Keratinocyte (primary cell): ENCODE results near the gene TIPRL. TPM values are rescaled to one million over a fixed set of nuclear protein-coding genes. Genes with fewer than 3 reads are reported as not detected.

ENCODE experiments used
- DNase-seq: peaks from one replicate; pipeline ENCODE4 v3.0.0-alpha.2; 2011; ENCODE audit warnings: low read depth, missing footprints, low spot score
- FAIRE-seq: peaks from 2 replicates; lab custom pipeline; 2011; peaks lifted over from hg19 to GRCh38; lab: Jason Lieb, UNC
- H2AFZ ChIP-seq: 2 replicates; pipeline ENCODE4 v1.6.0; 2012; ENCODE audit warnings: low read length, control low read depth, inconsistent platforms; ENCODE audit not compliant: control insufficient read depth
- H3K27ac ChIP-seq: 2 replicates; pipeline ENCODE4 v1.5.1; 2011; ENCODE audit warnings: low read length; ENCODE audit not compliant: control insufficient read depth, insufficient read depth
- H3K27me3 ChIP-seq: 3 replicates; pipeline ENCODE4 v1.6.0; 2011; ENCODE audit warnings: low read length; ENCODE audit not compliant: control insufficient read depth, insufficient read depth; ENCODE audit errors: extremely low read depth
- H3K36me3 ChIP-seq, 2 experiments: 2 replicates in 1 of 2; 3 replicates in 1 of 2; pipeline ENCODE4 v1.5.1; 2011; ENCODE audit warnings: low read length in 2 of 2, mild to moderate bottlenecking in 1 of 2; ENCODE audit not compliant: control insufficient read depth in 2 of 2, insufficient read depth in 2 of 2; ENCODE audit errors: extremely low read depth in 1 of 2
- H3K4me1 ChIP-seq: 3 replicates; pipeline ENCODE4 v1.5.1; 2011; ENCODE audit warnings: low read length; ENCODE audit not compliant: control insufficient read depth, insufficient read depth; ENCODE audit errors: extremely low read depth
- H3K4me2 ChIP-seq: 3 replicates; pipeline ENCODE4 v1.6.0; 2011; ENCODE audit warnings: low read depth, low read length; ENCODE audit not compliant: control insufficient read depth, insufficient read depth; ENCODE audit errors: extremely low read depth
- H3K4me3 ChIP-seq, 3 experiments: fragments of 200-600 bp in 1 of 3; sonication (generic) in 1 of 3; 2 replicates in 2 of 3; 3 replicates in 1 of 3; pipeline ENCODE4 v1.5.1; 2011 to 2016; ENCODE audit warnings: low read length in 3 of 3, mild to moderate bottlenecking in 3 of 3, control low read depth in 2 of 3, inconsistent platforms in 1 of 3, low read depth in 1 of 3, mixed read lengths in 1 of 3, mixed run types in 1 of 3, moderate library complexity in 1 of 3; ENCODE audit not compliant: control insufficient read depth in 2 of 3, insufficient read depth in 2 of 3; ENCODE audit errors: extremely low read depth in 1 of 3
- H3K79me2 ChIP-seq: 2 replicates; pipeline ENCODE4 v1.6.0; 2012; ENCODE audit warnings: low read length; ENCODE audit not compliant: control insufficient read depth, insufficient read depth
- H3K9ac ChIP-seq: 3 replicates; pipeline ENCODE4 v1.6.0; 2011; ENCODE audit warnings: low read length; ENCODE audit not compliant: control insufficient read depth, insufficient read depth; ENCODE audit errors: extremely low read depth
- H3K9me1 ChIP-seq: 3 replicates; pipeline ENCODE4 v1.6.0; 2011; ENCODE audit warnings: low read length; ENCODE audit not compliant: control insufficient read depth, insufficient read depth; ENCODE audit errors: extremely low read depth
- H3K9me3 ChIP-seq: 2 replicates; pipeline ENCODE4 v1.5.1; 2012; ENCODE audit warnings: low read depth, low read length; ENCODE audit not compliant: control insufficient read depth
- H4K20me1 ChIP-seq: 3 replicates; pipeline ENCODE4 v1.6.0; 2011; ENCODE audit warnings: low read length; ENCODE audit not compliant: control insufficient read depth, insufficient read depth; ENCODE audit errors: extremely low read depth
- CTCF ChIP-seq, 3 experiments: IDR thresholded peaks in 1 of 3; conservative IDR thresholded peaks in 1 of 3; optimal IDR thresholded peaks in 1 of 3; 2 replicates in 2 of 3; 3 replicates in 1 of 3; pipeline versions ENCODE3 to v1.5.1; 2011; ENCODE audit warnings: low read length in 3 of 3, mild to moderate bottlenecking in 3 of 3, moderate library complexity in 2 of 3, control low read depth in 1 of 3, inconsistent platforms in 1 of 3; ENCODE audit not compliant: insufficient read depth in 2 of 3; ENCODE audit errors: extremely low read depth in 1 of 3
- EZH2 ChIP-seq: IDR thresholded peaks from one replicate; pipeline ENCODE4 v1.6.1; 2012; ENCODE audit warnings: inconsistent platforms, mild to moderate bottlenecking, low read length, moderate library complexity
- dilution Hi-C: fragments of 300-500 bp; cut with MboI; formaldehyde crosslinking; loops from one replicate; pipeline ENCODE4 v1.7.0; 2020; ENCODE audit warnings: low sequenced_read_pairs; ENCODE audit not compliant: extremely low pct_ligation_motif_present
- polyA plus RNA-seq, 5 experiments: library from polyadenylated mRNA; depleted of rRNA in 3 of 5; stranded (reverse) in 3 of 5; stranded (forward) in 1 of 5; unstranded in 1 of 5; fragments of >200 nt; gene quantifications; 1 replicate in 1 of 5; 2 replicates in 3 of 5; 3 replicates in 1 of 5; pipeline versions ENCODE4 v1.2.1 to v1.2.3, GENCODE V29; 2011 to 2012; ENCODE audit warnings: missing spikeins in 2 of 5, low read depth in 1 of 5, low replicate concordance in 1 of 5

The TIPRL gene
- polyA plus RNA-seq, 1 donor (not counting 4 experiments of a cell fraction or from before 2014, with no cell fraction given), result 62.5 TPM

DNA sequence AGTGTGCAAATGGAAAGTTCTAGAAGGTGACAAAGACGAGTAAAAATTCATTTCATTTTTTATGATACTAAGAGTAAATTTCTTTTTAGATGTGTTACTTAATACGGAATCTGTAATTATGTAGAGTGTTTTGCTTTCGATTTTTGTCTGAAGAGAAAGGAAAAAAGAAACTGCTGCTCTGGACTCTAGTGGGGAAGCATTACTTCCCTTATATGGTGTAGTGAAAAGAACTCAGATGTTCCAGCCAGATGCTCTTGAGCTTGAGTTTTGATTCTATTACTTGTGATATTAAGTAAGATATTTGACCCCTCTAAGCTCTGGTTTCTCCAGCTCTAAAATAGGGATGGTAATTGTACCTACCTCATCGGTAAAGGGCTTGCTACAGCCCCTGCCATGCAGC, 29.8 kb upstream of the TIPRL start:
- H3K4me3 ChIP-seq, result no peak overlapping the region
- no peak for FAIRE-seq
- no peaks in the 10 kb centered on the region for H3K36me3 ChIP-seq
- no peaks in the 10 kb centered on the region for H3K4me1 ChIP-seq
- no peak overlapping the region for H2AFZ ChIP-seq
- dilution Hi-C loops, result no loop called here
- H4K20me1 ChIP-seq, result no peaks in the 10 kb centered on the region
- H3K79me2 ChIP-seq, result no peaks in the 10 kb centered on the region
- H3K4me2 ChIP-seq, result no peak overlapping the region
- H3K9me1 ChIP-seq, result no peaks in the 10 kb centered on the region
- TF ChIP-seq CTCF (optimal IDR thresholded peaks at IDR 0.05 in 1 of 3, IDR thresholded peaks at IDR 0.05 in 1 of 3, conservative IDR thresholded peaks at IDR 0.05 in 1 of 3; ENCODE audit: extremely low read depth in 1 of 3, insufficient read depth in 2 of 3, low read length in 3 of 3), result no peak
- TF ChIP-seq EZH2, result no peak
- no peak overlapping the region for H3K27ac ChIP-seq
- H3K9ac ChIP-seq, result no peak overlapping the region
- H3K9me3 ChIP-seq, result no peaks in the 10 kb centered on the region
- DNase-seq, result no peak
- H3K27me3 ChIP-seq, result no peaks in the 10 kb centered on the region

- Histone ChIP-seq H3K36me3 (no peaks in the 10 kb centered on the region), H3K9ac (no peak overlapping the region), H3K79me2 (no peaks in the 10 kb centered on the region), H2AFZ (no peak overlapping the region), H3K4me3 (no peak overlapping the region), H3K4me1 (no peaks in the 10 kb centered on the region), H3K27ac (no peak overlapping the region), H4K20me1 (no peaks in the 10 kb centered on the region), H3K4me2 (no peak overlapping the region), H3K9me1 (no peaks in the 10 kb centered on the region), H3K27me3 (no peaks in the 10 kb centered on the region), H3K9me3 (no peaks in the 10 kb centered on the region)
- no peak for DNase-seq
- no peak for FAIRE-seq
- dilution Hi-C loops, result no loop called here
- TF ChIP-seq CTCF (optimal IDR thresholded peaks at IDR 0.05 in 1 of 3, IDR thresholded peaks at IDR 0.05 in 1 of 3, conservative IDR thresholded peaks at IDR 0.05 in 1 of 3; ENCODE audit: extremely low read depth in 1 of 3, insufficient read depth in 2 of 3, low read length in 3 of 3) (no peak), EZH2 (no peak)
These were observed 28.5 kb upstream of the TIPRL start for GRCh38 chr1:168150283-168150682.
